GM03348 (cell line): ENCODE measurements around the gene HDGFL2.

ENCODE experiments used
- DNase-seq: peaks from one replicate; pipeline ENCODE4 v3.0.0; 2012; ENCODE audit warnings: low spot score

HDGFL2 gene

DNA sequence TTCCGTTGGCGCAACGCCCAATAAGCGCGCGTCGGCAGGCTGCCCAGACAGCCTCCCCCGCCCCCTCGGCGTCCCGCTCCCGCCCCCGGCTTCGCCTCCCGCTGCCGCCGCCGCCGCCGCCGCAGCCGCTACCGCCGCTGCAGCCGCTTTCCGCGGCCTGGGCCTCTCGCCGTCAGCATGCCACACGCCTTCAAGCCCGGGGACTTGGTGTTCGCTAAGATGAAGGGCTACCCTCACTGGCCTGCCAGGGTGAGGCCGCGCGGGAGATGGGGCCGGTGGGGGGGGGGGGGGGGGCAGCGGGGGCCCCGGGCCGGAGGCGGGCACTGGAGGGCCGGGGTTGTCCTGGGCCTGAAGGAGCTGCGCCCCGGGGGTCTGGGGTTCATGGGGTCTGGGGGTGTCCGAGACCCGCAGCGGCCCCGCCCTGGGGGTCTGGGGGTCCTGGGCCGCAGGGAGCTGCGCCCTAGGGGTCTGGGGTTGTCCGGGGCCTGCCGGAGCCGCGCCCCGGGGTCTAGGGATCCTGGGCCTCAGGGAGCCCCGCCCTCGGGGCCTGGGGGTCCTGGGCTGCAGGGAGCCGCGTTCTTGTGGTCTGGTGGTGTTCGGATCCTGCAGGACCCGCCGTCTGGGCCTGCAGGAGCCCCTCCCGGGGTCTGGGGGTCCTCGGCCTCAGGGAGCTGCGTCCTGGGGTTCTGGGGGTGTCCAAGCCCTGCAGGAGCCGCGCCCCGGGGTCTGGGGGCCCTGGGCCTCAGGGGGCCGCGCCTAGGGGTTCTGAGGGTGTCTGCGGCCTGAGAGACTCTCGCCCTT is at the start of gene HDGFL2:
Gene HDGFL2, plus strand, starts transcription at position 124 of the 801 bp plus-strand sequence. Its CDS starts 54 bp downstream, at position 178.
- no peak for DNase-seq

DNA sequence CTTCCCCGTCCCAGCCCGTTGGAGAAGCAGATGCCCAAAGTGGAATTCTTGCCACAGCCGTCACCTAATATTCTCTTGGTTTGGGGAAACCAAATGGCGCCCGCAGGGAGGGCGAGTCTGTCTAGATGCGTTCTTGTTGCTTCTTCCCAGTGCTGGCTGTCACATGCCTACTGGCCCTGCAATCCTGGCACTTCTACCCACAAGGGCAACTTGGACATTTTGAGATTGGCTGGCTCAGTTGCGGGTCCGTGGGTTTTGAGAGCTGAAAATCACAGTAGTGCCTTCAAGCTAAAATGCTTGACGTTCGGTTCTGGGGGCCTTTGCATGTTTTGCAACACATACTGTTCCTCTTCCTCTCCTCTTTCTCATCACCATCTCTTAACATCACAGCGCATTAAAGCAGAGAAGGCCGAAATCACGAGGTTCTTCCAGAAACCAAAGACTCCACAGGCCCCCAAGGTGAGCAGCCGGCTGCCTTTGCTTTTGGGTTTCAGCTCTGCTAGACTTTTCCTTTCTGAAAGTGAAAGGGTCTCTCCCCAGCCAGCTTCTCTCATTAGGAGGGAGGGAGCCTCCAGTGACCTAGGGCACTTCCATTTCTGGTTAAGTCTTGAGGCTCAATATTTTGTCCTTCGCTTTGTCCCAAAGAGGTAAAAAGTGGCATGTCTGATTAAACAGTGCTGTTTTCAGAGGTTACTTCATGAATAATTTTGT is 48.5 kb upstream of the HDGFL2 start:
- no peak for DNase-seq

DNA sequence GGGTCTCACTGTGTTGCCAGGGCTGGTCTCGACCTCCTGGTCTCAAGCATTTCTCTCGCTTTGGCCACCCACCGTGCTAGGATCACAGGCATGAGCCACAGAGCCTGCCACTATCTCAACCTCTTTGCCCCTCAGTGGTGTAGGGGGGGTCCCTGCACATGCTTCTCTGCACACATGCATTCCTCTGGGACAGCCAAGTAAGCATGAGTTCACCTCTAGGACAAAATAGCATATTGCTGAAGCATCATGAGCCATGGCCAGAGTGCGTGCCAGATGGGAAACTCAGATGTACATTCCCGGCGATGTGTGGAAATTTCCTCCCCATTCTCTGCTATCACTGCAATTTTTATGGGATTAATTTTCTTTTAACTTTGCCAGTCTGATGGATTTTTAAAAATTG is 46.6 kb upstream of the HDGFL2 start:
- peak; percentile 85 for DNase-seq

DNA sequence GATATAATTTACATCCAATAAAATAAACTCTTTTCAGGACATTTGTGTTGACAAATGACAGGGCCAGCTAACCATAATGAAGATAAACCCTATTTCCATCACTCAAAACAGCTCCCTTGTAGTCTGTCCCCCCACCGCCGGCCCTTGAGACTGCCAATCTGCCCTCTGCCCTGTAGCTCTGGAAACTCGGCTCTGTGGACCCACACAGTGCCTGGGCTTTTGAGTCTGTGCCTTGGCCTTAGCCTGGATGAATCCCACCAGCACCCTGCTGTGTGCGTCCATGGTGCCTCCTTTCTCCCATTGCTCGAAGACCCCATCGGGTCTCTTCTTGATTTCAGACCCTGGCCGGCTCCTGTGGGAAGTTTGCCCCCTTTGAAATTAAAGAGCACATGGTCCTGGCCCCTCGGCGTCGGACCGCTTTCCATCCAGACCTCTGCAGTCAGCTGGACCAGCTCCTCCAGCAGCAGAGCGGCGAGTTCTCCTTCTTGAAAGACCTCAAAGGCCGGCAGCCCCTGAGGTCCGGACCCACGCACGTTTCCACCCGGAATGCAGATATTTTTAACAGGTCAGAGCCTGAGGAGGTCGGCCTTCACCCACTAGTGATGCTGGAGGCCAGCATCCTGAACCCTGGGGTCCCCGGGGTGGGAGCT is 43.6 kb upstream of the HDGFL2 start:
- DNase-seq: no peak

GRCh38 chr19:4429256-4429655 is 42.8 kb upstream of the HDGFL2 start:
- DNase-seq: no peak

GRCh38 chr19:4429771-4430171 is 42.3 kb upstream of the HDGFL2 start:
- no peak for DNase-seq

DNA sequence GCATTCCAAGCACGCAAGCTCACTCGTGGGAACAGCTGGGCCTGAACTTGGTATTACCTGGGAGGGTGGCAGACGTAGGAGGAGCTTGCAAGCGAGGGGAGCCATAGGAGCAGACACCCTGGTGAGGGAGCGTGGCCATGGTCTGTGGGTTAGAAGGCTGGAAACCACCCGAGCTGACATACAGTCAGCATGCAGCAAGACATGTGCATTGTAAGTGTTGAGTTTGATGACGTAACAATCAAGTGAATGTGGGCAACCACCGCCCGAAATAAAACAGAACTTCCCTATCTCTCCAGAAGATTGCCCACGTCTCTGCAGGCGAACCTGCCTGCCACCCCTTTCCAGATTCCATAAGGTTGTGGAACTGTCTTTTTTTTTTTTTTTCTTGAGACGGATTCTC is 41.3 kb upstream of the HDGFL2 start:
- no peak for DNase-seq

DNA sequence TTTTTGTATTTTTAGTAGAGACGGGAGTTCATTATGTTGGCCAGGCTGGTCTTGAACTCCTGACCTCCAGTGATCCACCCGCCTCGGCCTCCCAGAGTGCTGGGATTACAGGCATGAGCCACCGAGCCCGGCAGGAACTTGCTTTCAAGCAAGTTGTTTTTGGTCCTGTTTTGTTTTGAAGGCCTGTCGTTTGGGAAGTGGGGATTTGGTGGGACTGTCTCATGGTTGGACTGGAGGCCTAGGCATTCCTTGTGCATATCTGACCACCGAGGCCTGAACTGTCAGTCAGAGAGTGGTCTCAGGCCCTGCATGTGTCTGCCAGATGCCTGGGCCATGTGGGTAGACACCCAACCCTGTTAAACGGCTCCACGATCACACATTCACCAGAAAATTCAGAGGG is 40.8 kb upstream of the HDGFL2 start:
- DNase-seq: no peak

DNA sequence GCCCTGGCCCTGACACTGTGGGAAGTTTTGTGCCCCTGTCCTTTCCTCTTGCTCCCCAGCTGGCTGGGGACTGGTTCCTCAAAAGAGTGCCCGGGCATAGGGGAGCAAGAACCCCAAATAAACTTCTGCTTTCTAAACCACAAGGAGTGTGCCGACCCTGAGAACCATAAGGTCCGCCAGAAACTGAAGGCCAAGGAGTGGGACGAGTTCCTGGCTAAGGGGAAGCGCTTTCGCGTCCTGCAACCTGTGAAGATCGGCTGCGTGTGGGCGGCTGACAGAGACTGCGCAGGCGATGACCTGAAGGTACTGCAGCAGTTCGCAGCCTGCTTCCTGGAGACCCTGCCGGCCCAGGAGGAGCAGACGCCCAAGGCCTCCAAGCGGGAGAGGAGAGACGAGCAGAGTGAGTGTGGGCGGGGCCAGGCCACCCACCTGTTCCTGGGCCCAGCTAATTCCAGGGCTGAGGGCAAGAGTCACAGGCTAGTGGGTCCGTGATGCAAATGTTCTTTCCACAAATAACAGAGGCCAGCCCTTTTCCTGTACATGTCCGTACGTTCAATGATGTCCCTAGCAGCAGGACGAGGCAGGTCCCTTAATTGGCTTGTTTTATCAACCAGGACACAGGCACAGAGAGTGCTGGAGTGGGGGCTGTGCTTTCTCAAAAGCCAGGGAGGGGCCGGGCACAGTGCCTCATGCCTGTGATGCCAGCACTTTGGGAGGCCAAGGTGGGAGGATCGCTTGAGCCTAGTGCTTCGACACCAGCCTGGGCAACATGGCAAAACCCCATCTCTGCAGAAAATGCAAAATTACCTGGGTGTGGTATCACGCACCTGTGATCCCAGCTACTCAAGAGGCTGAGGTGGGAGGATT is 40.1 kb upstream of the HDGFL2 start:
- no peak for DNase-seq

- DNase-seq: no peak
Observed at GRCh38 chr19:4432918-4433506, 39.1 kb upstream of the HDGFL2 start.

DNA sequence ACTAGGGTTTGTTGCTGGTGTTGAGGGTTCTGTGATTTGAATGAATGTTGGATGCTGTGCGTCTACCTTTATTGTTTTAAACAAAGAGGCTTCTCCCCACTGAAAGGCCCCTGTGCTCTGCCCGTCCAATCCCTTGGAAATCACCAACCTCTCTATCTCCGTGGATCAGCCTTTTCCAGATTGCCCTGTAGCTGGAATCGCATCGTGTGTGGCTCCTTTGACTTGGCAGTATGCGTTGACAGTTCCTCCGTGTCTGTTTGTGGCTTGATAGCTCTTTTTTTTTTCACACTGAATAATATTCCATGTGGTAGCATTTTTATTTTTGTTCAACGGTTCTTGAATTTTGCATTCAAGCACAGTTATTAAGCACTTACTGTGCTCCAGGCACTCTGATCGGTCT is 37.7 kb upstream of the HDGFL2 start:
- no peak for DNase-seq

DNA sequence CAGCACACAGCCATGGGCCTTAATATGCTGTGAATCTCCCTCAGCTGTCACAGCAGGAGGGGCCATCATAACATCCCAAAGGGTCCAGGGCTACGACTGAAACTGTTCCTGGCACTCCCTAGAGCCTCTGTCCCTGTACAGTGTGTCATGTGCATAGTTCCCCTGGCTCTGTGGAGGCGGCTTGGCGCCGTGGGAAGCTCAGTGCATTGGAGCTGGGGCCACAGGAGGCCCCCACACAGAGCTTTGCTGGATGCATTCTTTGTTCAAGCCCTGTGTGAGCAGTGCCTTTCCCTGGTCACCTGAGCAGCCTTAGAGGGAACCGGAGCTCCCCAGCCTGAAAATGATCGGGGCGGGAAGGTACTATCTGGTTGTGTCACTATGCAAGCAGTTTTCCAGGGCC is 35.9 kb upstream of the HDGFL2 start:
- DNase-seq: no peak

GRCh38 chr19:4437103-4437502 is 35.0 kb upstream of the HDGFL2 start:
- DNase-seq: no peak

- DNase-seq: no peak
Observed at GRCh38 chr19:4439243-4439642, 32.9 kb upstream of the HDGFL2 start.

DNA sequence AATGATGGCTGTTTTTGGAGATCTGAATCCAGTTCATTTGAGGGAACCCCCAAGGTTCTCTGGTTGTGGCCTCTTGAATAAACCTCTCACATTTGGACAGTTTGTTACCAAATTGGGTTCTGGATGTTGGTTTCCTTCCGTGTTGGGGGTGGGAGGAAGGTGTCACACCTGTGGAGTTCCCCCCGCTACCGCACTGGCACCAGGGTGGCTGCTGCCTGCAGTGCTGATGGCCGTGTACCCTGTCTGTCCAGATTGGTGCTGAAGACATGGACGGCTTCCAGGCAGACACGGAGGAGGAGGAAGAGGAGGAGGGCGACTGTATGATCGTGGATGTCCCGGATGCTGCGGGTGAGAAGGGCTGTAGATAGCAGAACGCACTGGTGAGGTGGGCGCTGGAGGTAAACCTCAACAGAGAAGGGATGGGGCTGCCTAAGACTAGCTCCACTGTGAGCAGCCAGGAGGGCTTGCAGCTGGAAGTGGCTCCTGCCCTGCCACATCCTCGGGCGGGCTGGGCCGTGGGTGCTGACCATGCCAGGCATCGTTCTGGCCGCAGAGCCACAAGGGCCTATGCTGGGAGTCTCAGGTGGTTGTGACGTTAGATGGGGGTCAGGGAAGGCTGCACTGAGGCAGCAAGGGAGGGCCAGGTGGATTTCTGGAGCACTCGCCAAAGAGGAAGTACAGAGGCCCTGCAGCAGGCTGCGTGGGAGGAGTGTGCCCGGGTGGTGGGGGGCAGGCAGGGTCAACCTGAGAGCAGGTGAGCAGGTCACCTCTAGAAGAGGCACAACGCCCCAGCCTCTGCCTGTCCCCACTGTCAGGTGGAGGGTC is 29.9 kb upstream of the HDGFL2 start:
- no peak for DNase-seq

- DNase-seq: no peak
Observed at GRCh38 chr19:4442819-4443146, 29.3 kb upstream of the HDGFL2 start.

- no peak for DNase-seq
Observed at GRCh38 chr19:4443188-4443587, 28.9 kb upstream of the HDGFL2 start.

DNA sequence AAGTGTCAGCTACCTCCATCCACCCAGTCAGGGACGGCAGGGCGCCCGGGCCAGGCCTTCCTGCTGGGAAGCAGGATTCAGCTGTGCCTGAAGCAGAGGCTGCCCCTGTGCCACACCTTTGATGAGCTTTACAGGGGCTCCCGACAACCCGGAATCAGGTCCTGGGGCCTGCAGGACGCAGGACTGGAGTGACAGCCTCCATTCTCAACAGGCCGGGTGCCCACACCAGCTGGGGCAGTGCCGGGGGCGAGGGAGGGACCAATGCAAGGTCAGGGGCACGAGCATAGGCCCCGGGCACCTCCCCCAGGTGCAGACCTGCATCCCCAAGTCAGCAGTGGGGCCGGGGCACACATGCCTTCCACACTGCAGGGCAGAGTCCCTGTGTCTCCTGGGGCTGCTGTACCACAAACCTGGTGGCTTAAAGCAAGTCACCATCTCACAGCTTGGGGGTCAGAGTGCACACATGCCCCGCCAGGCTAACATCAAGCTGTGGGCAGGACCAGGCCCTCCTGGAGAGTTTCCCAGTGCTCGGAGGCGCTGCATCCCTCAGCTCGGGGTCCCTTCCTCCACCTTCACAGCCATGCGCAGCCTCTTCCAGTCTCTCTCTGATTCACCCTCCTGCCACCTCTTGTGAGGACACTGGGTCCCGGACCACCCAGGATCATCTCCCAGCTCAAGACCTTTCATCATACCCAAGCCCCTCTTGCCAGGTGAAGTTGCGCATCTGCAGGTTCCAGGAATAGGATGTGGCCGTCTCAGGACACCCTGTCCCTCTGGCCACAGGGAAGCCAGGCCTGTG is 27.9 kb upstream of the HDGFL2 start:
- no peak for DNase-seq

GRCh38 chr19:4444765-4445741 is 27.0 kb upstream of the HDGFL2 start:
- no peak for DNase-seq
